GM23248 (cell line): ENCODE data around the gene ZNF747.

Experiments used
- EZH2 ChIP-seq: fragments of 200-600 bp; sonication (generic); IDR thresholded peaks from 2 replicates; pipeline ENCODE4 v1.6.1; 2018; ENCODE audit warnings: antibody characterized with exemption, mild to moderate bottlenecking; ENCODE audit not compliant: insufficient read depth, poor library complexity, severe bottlenecking
- EZH2phosphoT487 ChIP-seq: fragments of 200-600 bp; sonication (generic); IDR thresholded peaks from 2 replicates; pipeline ENCODE4 v1.6.1; 2018; ENCODE audit warnings: antibody characterized with exemption, moderate library complexity, mild to moderate bottlenecking, low read depth; ENCODE audit not compliant: insufficient read depth

GRCh38 chr16:30539000-30539964 is 4.6 kb upstream of the ZNF747 start:
- TF ChIP-seq EZH2phosphoT487 (no peak), EZH2 (no peak)
